Effector memory CD4-positive, alpha-beta T cell (primary cell): ENCODE measurements around the gene MAP10.

Experiments
- DNase-seq, 3 donors: peaks; one replicate each; pipeline ENCODE4 v3.0.0-alpha.2; 2020
- H3K27ac ChIP-seq: 2 replicates; pipeline ENCODE4 v1.7.0; 2013; ENCODE audit warnings: mild to moderate bottlenecking, low read length, moderate library complexity; ENCODE audit not compliant: insufficient read depth, poor library complexity, severe bottlenecking
- H3K27me3 ChIP-seq: replicated peaks from 2 replicates; pipeline ENCODE4 v1.7.0; 2013; ENCODE audit warnings: mild to moderate bottlenecking, low read length; ENCODE audit not compliant: insufficient read depth, control insufficient read depth, poor library complexity, severe bottlenecking
- H3K36me3 ChIP-seq: 2 replicates; pipeline ENCODE4 v1.7.0; 2013; ENCODE audit warnings: mild to moderate bottlenecking, low read length, moderate library complexity; ENCODE audit not compliant: control insufficient read depth, insufficient read depth
- H3K4me1 ChIP-seq: 2 replicates; pipeline ENCODE4 v1.7.0; 2013; ENCODE audit warnings: low read length, mild to moderate bottlenecking; ENCODE audit not compliant: control insufficient read depth, insufficient read depth, poor library complexity, severe bottlenecking
- H3K4me3 ChIP-seq: 2 replicates; pipeline ENCODE4 v1.7.0; 2013; ENCODE audit warnings: low read length, low read depth, mild to moderate bottlenecking; ENCODE audit not compliant: insufficient read depth, poor library complexity, severe bottlenecking
- H3K9me3 ChIP-seq: 2 replicates; pipeline ENCODE4 v1.7.0; 2013; ENCODE audit warnings: mild to moderate bottlenecking, low read length, moderate library complexity; ENCODE audit not compliant: control insufficient read depth

The MAP10 gene

DNA sequence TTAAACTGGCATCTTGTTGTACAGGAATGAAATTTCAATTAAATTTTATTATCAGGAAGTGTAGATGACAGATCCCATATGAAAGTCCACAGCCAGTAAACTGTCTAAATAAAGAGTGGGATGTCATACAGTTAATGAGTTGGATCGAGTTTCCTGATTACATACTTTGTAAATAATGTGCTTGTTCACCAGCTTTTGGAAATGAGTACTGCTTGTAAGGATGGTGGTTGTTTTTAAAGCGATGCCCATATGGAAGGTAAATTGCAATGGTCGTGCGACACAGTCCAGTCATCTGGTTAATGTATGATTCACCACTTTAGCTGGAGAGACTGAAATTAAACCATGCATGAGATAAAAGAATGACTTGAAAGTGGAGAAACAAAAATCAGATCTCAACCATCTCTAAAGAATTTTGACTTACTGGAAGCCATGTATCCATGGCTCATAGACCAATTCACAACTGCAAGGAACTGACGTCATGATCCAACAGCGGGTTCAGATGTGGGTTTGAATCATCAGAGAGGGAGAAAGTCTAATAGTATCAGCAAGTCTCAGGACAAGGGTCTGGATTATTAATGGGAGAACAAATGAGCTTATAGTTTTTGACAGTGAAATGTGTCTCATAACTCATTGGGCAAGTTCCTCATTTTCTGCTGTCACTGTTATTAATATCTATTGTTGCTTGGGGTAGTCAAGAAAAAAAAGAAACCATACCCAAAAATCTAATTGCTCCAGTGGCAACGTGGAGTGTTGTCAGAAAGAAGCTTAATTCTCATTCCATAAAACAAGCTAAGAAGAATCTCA is 49.0 kb downstream of the MAP10 start:
- Histone ChIP-seq H3K4me1 (no peaks in the 10 kb centered on the region), H3K27me3 (peaks cover 4% of the 10 kb centered on the region), H3K27ac (no peak overlapping the region), H3K36me3 (no peaks in the 10 kb centered on the region), H3K9me3 (no peaks in the 10 kb centered on the region), H3K4me3 (no peak overlapping the region)
- no peak for DNase-seq

- Histone ChIP-seq H3K4me3 (no peak overlapping the region), H3K27ac (no peak overlapping the region), H3K4me1 (no peaks in the 10 kb centered on the region), H3K27me3 (peaks cover 4% of the 10 kb centered on the region), H3K36me3 (no peaks in the 10 kb centered on the region), H3K9me3 (no peaks in the 10 kb centered on the region)
- no peak for DNase-seq
Observed at GRCh38 chr1:232854798-232855159, 49.6 kb downstream of the MAP10 start.

GRCh38 chr1:232856541-232856940 is 51.3 kb downstream of the MAP10 start:
- peaks cover 4% of the 10 kb centered on the region for H3K27me3 ChIP-seq
- H3K4me3 ChIP-seq = no peak overlapping the region
- DNase-seq = no peak
- H3K36me3 ChIP-seq = no peaks in the 10 kb centered on the region
- H3K27ac ChIP-seq = no peak overlapping the region
- no peaks in the 10 kb centered on the region for H3K4me1 ChIP-seq
- H3K9me3 ChIP-seq = no peaks in the 10 kb centered on the region
